Parathyroid adenoma (tissue), 2 donors: ENCODE results near the gene METTL22.

ENCODE experiments used
- H2AFZ ChIP-seq: fragments of 300-600 bp; sonication (generic); one replicate; pipeline ENCODE4 v1.7.0; 2017; ENCODE audit warnings: antibody characterized with exemption, mild to moderate bottlenecking
- H3K27ac ChIP-seq: fragments of 300-600 bp; sonication (generic); one replicate; pipeline ENCODE4 v1.7.0; 2017
- H3K27me3 ChIP-seq: fragments of 300-600 bp; sonication (generic); one replicate; pipeline ENCODE4 v1.7.0; 2017; ENCODE audit warnings: low read length; ENCODE audit not compliant: control insufficient read depth, insufficient read depth
- H3K36me3 ChIP-seq: fragments of 300-600 bp; sonication (generic); one replicate; pipeline ENCODE4 v1.7.0; 2017; ENCODE audit warnings: low read length; ENCODE audit not compliant: control insufficient read depth, insufficient read depth
- H3K4me1 ChIP-seq: fragments of 300-600 bp; sonication (generic); one replicate; pipeline ENCODE4 v1.7.0; 2017; ENCODE audit warnings: control low read depth
- H3K4me2 ChIP-seq: fragments of 300-600 bp; sonication (generic); one replicate; pipeline ENCODE4 v1.7.0; 2017; ENCODE audit warnings: low read length
- H3K4me3 ChIP-seq: fragments of 300-600 bp; sonication (generic); one replicate; pipeline ENCODE4 v1.7.0; 2017; ENCODE audit warnings: low read depth, low read length
- H3K79me2 ChIP-seq: fragments of 300-600 bp; sonication (generic); one replicate; pipeline ENCODE4 v1.7.0; 2017; ENCODE audit warnings: control low read depth
- H3K9ac ChIP-seq: fragments of 300-600 bp; sonication (generic); one replicate; pipeline ENCODE4 v1.7.0; 2017; ENCODE audit warnings: mild to moderate bottlenecking
- H3K9me3 ChIP-seq: fragments of 300-600 bp; sonication (generic); one replicate; pipeline ENCODE4 v1.7.0; 2017; ENCODE audit warnings: low read length; ENCODE audit not compliant: control insufficient read depth
- CTCF ChIP-seq: fragments of 300-600 bp; sonication (generic); IDR thresholded peaks from one replicate; pipeline ENCODE4 v1.7.0; 2017; ENCODE audit warnings: antibody characterized with exemption, mild to moderate bottlenecking
- donor health status: primary hyperparathyroidism.

Gene METTL22

GRCh38 chr16:8644211-8645140 is 23.0 kb downstream of the METTL22 start:
- no peak for TF ChIP-seq CTCF
- H2AFZ ChIP-seq, result no peak overlapping the region
- H3K4me2 ChIP-seq, result no peak overlapping the region
- no peaks in the 10 kb centered on the region for H3K79me2 ChIP-seq
- no peaks in the 10 kb centered on the region for H3K9me3 ChIP-seq
- H3K36me3 ChIP-seq, result no peaks in the 10 kb centered on the region
- H3K27ac ChIP-seq, result no peak overlapping the region
- no peaks in the 10 kb centered on the region for H3K4me1 ChIP-seq
- no peak overlapping the region for H3K9ac ChIP-seq
- no peaks in the 10 kb centered on the region for H3K27me3 ChIP-seq
- H3K4me3 ChIP-seq, result no peak overlapping the region

GRCh38 chr16:8645141-8645521 is 23.6 kb downstream of the METTL22 start:
- no peaks in the 10 kb centered on the region for H3K4me1 ChIP-seq
- H3K27me3 ChIP-seq, result no peaks in the 10 kb centered on the region
- no peaks in the 10 kb centered on the region for H3K79me2 ChIP-seq
- H3K36me3 ChIP-seq, result no peaks in the 10 kb centered on the region
- no peak overlapping the region for H3K9ac ChIP-seq
- no peak overlapping the region for H3K27ac ChIP-seq
- no peak for TF ChIP-seq CTCF
- H3K9me3 ChIP-seq, result no peaks in the 10 kb centered on the region
- no peak overlapping the region for H3K4me3 ChIP-seq
- no peak overlapping the region for H3K4me2 ChIP-seq
- no peak overlapping the region for H2AFZ ChIP-seq

GRCh38 chr16:8645831-8646230 is 24.3 kb downstream of the METTL22 start:
- H3K9me3 ChIP-seq, result no peaks in the 10 kb centered on the region
- no peak overlapping the region for H3K4me2 ChIP-seq
- H3K4me3 ChIP-seq, result no peak overlapping the region
- H3K36me3 ChIP-seq, result no peaks in the 10 kb centered on the region
- no peaks in the 10 kb centered on the region for H3K27me3 ChIP-seq
- no peak overlapping the region for H3K27ac ChIP-seq
- H3K79me2 ChIP-seq, result no peaks in the 10 kb centered on the region
- H3K9ac ChIP-seq, result no peak overlapping the region
- no peaks in the 10 kb centered on the region for H3K4me1 ChIP-seq
- no peak for TF ChIP-seq CTCF
- H2AFZ ChIP-seq, result no peak overlapping the region

GRCh38 chr16:8646326-8647053 is 25.0 kb downstream of the METTL22 start:
- H3K4me2 ChIP-seq, result no peak overlapping the region
- no peaks in the 10 kb centered on the region for H3K79me2 ChIP-seq
- no peak overlapping the region for H2AFZ ChIP-seq
- no peak overlapping the region for H3K4me3 ChIP-seq
- no peaks in the 10 kb centered on the region for H3K9me3 ChIP-seq
- H3K4me1 ChIP-seq, result no peaks in the 10 kb centered on the region
- no peaks in the 10 kb centered on the region for H3K27me3 ChIP-seq
- H3K36me3 ChIP-seq, result no peaks in the 10 kb centered on the region
- no peak overlapping the region for H3K27ac ChIP-seq
- no peak overlapping the region for H3K9ac ChIP-seq
- TF ChIP-seq CTCF, result no peak
